DND-41 (cell line): ENCODE results near the gene BRD9.

ENCODE experiments used
- EZH2 ChIP-seq: IDR thresholded peaks from 3 replicates; pipeline ENCODE4 v1.6.1; 2012; ENCODE audit warnings: borderline replicate concordance, low read depth, mild to moderate bottlenecking, moderate library complexity, low read length, inconsistent platforms; ENCODE audit not compliant: severe bottlenecking
- TF ChIP-seq, protein P1 (sequence below): IDR thresholded peaks from 2 replicates; pipeline ENCODE4 v1.5.1; 2012; ENCODE audit warnings: borderline replicate concordance, low read length, moderate library complexity, mild to moderate bottlenecking; ENCODE audit not compliant: poor library complexity, severe bottlenecking; ENCODE audit errors: extremely low read depth

DNA sequence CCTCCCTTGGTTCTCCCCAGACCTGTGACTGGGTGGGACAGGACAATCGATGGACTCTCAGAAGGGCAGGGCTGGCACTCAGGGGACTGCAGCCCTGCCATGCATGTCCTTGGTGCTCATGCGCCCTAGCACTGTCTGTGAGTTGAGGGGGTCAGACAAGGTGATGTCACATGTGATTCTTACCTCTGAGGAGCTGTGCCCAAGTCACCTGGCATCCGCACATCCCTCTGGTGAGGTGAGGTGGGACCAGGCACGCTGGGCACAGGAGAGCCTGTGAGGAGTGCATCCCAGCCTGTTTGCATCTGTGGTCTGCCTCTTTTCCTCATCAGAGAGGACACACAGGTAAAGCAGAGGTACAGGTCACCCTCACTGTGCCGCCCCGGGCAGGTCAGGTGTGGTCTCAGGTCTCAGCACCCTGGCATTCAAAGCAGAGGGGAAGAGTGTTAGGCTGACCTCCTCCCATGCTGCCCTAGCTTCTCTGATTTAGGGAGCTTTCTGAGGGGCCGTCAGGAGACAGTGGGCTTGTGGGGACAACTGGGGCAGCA lies 14.8 kb upstream of the BRD9 start:
- TF ChIP-seq, protein P1, sequence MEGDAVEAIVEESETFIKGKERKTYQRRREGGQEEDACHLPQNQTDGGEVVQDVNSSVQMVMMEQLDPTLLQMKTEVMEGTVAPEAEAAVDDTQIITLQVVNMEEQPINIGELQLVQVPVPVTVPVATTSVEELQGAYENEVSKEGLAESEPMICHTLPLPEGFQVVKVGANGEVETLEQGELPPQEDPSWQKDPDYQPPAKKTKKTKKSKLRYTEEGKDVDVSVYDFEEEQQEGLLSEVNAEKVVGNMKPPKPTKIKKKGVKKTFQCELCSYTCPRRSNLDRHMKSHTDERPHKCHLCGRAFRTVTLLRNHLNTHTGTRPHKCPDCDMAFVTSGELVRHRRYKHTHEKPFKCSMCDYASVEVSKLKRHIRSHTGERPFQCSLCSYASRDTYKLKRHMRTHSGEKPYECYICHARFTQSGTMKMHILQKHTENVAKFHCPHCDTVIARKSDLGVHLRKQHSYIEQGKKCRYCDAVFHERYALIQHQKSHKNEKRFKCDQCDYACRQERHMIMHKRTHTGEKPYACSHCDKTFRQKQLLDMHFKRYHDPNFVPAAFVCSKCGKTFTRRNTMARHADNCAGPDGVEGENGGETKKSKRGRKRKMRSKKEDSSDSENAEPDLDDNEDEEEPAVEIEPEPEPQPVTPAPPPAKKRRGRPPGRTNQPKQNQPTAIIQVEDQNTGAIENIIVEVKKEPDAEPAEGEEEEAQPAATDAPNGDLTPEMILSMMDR = no peak
- no peak for TF ChIP-seq EZH2
